VCaP (cell line): ENCODE results near the gene C22orf15.
A peak's percentile ranks its signal among the peaks of the same experiment; 100 is the strongest.

Experiments
- H3K27ac ChIP-seq: fragments of 450-650 bp; 2 replicates; pipeline ENCODE4 v1.5.1; 2017
- CTCF ChIP-seq: fragments of 450-650 bp; conservative IDR thresholded peaks from 2 replicates; pipeline ENCODE4 v1.5.1; 2017; ENCODE audit warnings: mild to moderate bottlenecking, moderate library complexity

The C22orf15 gene

GRCh38 chr22:23786752-23787599 lies 24.2 kb downstream of the C22orf15 start, which contains the start of gene SMARCB1:
Gene SMARCB1, plus strand, starts transcription at chr22:23786966. Its CDS starts 204 bp downstream, at chr22:23787170.
- no peak for TF ChIP-seq CTCF
- H3K27ac ChIP-seq = peak within 1 kb of the TSS; percentile 99

DNA sequence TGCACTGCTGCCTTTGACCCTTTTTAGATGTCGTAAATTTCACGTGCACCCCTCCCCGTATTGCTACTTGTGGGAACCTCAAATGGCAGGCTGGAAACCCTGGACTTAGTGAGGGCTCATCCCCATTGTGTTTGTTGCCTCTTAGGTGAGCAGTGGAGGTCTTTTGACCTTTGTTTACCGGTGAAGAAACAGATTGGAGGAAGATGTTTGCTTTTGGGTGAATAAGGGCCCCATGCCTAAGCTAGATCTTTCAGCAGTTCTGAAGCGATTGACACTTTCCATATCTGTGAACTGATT lies 24.8 kb downstream of the C22orf15 start:
- peak overlapping the region; percentile 99 for H3K27ac ChIP-seq

GRCh38 chr22:23787910-23788309 lies 25.1 kb downstream of the C22orf15 start:
- no peak for TF ChIP-seq CTCF
- peak overlapping the region; percentile 99 for H3K27ac ChIP-seq

More for the DNA sequence above, 24.8 kb downstream of the C22orf15 start:
- TF ChIP-seq CTCF = no peak

GRCh38 chr22:23789121-23789520 lies 26.3 kb downstream of the C22orf15 start:
- H3K27ac ChIP-seq = no peak overlapping the region
- TF ChIP-seq CTCF = no peak

DNA sequence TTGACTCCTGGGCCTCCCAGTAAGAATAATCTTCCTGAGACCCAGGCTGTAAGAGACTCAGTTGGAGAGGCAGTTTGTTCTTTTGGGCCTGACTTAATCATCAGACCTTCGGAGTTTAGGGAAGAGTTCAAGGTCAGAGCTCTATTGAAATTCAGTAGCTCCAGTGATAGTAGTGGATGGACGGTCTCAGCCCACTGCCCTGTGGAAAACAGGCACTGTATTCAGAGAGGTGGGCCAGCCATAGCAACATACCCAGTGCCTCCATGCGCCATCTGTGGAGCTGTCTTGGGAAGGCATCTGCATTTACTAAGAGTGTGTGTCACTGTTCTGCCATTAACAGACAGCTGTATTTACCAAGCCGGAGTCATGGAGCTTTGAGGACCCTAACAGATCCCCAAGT lies 26.8 kb downstream of the C22orf15 start:
- TF ChIP-seq CTCF = no peak
- no peak overlapping the region for H3K27ac ChIP-seq

DNA sequence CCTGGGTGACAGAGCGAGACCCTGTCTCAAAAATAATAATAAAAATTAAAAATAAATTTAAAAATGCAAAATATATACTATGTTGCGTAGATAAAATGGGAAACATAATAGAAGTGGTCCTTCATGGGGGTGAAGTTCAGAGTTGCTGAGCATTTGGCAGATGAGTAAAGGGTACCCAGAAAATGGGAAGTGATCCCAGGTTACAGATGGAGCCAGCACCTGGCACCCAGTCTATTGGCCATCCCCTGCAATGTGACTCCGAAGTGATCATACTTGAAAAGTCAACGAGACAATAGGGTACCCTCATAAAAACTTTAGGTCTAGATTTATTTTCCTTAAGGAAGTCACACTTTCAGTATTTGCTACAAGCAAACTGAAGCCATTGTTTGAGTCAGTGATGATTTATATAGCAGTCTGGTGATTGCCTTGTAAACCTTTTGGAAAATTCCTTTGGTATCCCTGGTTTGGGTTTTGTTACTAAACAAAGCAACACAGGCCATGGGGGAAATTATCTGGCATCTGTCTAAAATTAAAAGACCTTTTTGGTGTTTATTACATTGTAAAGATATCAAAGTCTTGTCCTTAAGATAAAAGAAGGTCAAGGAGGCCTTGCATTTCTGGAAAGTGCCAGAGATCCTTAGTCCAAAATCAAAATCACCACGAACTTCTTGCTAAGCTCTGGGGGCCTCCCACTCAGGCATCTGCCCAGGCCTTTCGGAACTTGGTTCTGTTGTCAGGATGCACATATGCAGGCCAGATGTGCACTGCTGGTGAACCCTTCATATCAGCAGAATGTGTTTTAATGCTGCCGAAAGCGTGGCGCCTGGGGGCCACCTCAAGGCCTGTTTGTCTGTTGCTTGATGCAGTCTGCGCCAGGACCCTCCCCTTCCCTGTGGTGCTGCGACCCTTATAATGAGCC lies 28.3 kb downstream of the C22orf15 start:
- no peak overlapping the region for H3K27ac ChIP-seq

More for the DNA sequence above, 28.3 kb downstream of the C22orf15 start:
- TF ChIP-seq CTCF = no peak
